Measurements from ENCODE around the gene TIMM22.

TIMM22 gene

DNA sequence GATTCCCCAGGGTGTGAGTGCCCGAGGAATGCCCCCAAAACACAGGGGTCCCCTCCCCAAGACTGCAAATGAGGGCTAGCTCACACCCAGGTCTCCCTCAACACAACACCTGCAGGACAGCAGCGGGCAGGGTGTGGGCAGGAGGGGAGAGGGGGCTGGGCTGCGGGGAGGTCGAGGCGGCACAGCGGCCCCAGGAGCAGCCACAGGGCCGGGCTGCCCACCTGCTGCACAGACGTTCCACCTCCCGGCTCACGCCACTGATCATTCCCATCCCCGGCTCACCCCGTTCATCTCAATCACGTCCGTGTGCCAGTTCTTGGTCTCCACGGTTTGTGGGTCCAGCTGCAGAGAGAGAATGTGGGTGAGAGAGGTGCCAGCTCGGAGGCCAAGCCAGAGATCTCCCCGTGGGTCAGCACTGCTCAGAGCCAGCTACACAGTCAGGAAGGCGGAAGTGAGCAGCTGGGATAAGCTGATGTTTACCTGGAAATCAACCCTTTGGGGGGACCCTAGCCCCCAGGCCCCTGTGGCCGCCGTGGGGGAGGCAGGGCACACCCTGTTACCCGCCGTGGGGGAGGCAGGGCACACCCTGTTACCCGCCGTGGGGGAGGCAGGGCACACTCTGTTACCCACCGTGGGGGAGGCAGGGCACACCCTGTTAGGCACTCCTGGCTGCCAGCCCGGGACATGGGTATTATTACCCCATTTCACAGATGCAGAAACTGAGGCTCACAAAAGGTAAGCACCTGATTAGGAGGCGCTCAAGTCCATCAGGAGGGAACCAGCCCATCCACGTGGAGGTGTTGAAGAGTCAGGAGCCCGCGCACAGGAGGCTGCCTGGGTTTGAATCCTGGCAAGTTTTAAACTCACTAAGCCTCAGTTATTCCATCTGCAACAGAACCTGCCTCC is 16.1 kb downstream of the TIMM22 start:
- in situ Hi-C loops (cut with MboI; ENCODE audit: low sequenced_read_pairs): no loop called here

GRCh38 chr17:1013729-1014090 is 16.8 kb downstream of the TIMM22 start:
- in situ Hi-C loops (cut with MboI; ENCODE audit: low sequenced_read_pairs): no loop called here

DNA sequence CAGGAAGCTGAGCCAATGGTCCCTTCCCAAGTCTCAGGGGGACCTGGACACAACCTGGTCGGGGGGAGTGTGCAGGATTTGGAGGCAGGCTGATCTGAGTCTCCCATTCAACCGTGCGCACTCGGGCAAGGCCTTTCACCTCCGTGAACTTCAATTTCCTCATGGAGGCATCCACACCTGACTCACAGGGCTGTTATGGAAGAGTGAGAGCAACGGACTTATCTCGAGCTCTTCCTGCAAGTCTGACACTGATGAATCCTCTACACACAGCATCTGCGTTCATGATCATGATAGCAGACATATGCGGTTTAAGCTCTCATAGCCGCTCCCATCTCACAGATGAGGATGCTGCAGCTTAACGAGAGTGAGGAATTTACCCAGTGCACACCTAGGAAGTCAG is 21.6 kb downstream of the TIMM22 start:
- in situ Hi-C loops (cut with MboI; ENCODE audit: low sequenced_read_pairs): no loop called here

DNA sequence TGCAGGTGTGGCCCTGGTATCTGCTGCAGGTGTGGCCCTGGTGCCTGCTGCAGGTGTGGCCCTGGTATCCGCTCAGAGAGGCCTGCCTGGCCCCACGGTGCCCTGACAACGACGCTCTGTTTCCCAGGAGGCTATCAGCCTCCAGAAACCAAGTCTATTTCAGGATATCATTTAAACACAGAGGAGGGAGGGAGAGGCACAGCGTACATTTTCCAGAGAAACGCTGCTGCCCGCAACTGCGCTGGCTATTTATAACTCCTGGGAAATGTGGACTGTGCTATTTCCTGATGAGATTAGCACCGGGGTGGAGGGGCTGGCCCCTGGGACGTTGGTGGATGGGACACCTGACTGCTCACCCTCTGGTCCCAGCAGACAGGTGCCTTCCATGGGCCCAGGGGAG is 22.5 kb downstream of the TIMM22 start:
- in situ Hi-C loops (cut with MboI; ENCODE audit: low sequenced_read_pairs): no loop called here

DNA sequence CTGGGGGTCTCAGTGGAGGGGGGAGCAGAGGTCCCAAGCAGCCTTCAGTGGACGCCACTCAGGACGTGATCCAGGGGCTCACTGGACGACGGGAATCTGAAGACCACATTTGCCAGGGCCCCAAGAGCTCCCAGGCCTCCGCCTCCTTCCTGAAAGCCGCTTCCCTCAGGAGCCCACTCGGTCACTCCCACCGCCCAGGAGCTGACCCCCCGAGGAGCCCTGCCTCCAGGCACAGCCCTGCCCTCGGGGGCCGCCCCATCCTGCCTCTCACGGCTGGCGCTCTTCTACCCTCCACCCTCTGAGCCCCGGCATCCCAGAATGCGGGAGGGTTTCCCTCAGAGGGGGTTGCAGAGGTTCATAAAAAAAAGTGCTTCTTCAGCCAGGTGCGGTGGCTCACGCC is 24.2 kb downstream of the TIMM22 start:
- in situ Hi-C loops (cut with MboI; ENCODE audit: low sequenced_read_pairs): no loop called here

DNA sequence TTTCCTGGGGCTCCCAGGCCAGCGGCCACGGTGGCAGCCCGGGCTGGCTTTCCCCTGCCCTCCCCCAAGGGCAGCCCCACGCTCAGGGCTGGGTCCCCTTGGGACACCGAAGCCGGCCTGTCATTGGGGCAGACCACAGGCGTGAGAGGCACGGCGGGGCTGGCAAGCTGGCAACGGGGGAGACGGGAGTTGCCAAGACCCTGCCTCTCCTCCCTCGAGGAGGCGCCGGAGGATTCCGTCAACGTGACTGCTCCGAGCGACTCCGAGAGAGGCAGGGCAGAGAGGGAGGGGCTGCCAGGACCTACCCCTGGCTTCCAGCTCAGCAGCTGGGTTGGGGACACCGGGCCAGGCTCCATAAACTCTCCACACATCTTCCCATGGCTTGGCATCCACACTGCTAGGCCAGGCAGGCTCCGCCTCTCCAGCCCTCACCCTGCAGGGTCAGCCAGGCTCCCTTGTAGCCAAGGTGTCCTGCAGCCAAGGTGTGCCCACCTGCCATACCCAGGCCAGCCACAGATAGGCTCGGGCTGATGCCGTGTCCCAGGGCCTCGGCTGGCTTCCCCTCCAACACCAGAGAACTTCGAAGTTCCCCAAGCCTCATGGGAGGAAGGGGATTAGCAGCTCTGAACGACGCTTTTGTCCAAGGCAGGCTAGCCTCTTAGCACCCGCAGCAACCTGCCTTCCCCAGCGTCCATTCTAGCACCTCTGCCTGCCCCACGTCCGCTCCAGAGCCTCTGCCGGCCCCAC is 25.5 kb downstream of the TIMM22 start:
- in situ Hi-C loops (cut with MboI; ENCODE audit: low sequenced_read_pairs): no loop called here

GRCh38 chr17:1024076-1024475 is 27.1 kb downstream of the TIMM22 start:
- in situ Hi-C loops (cut with MboI; ENCODE audit: low sequenced_read_pairs): no loop called here

GRCh38 chr17:1025733-1026598 is 29.0 kb downstream of the TIMM22 start:
- in situ Hi-C loops (cut with MboI; ENCODE audit: low sequenced_read_pairs): no loop called here

DNA sequence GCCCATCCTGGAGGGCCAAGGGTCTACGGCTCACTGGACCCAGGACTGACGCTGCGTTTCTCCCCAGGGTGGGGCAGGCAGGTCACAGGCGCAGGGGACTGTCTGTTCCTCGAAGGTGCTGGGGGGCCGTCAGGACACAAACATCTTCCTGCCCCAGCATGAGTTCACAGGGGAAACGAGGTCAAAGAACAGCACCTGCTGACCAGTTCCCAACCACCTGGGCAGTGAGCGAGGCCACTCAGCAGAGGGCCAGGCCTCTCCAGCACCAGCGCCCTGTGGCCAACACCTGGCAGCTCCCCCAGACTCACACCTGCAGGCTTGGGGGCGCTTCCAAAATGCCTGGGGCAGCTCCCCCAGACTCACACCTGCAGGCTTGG is 29.7 kb downstream of the TIMM22 start:
- in situ Hi-C loops (cut with MboI; ENCODE audit: low sequenced_read_pairs): no loop called here

GRCh38 chr17:1027044-1027443 is 30.1 kb downstream of the TIMM22 start:
- in situ Hi-C loops (cut with MboI; ENCODE audit: low sequenced_read_pairs): no loop called here

- in situ Hi-C loops (cut with MboI; ENCODE audit: low sequenced_read_pairs): no loop called here
Observed at GRCh38 chr17:1029196-1029921, 32.4 kb downstream of the TIMM22 start.

- in situ Hi-C loops (cut with MboI; ENCODE audit: low sequenced_read_pairs): no loop called here
Observed at GRCh38 chr17:1029922-1030644, 33.2 kb downstream of the TIMM22 start.

DNA sequence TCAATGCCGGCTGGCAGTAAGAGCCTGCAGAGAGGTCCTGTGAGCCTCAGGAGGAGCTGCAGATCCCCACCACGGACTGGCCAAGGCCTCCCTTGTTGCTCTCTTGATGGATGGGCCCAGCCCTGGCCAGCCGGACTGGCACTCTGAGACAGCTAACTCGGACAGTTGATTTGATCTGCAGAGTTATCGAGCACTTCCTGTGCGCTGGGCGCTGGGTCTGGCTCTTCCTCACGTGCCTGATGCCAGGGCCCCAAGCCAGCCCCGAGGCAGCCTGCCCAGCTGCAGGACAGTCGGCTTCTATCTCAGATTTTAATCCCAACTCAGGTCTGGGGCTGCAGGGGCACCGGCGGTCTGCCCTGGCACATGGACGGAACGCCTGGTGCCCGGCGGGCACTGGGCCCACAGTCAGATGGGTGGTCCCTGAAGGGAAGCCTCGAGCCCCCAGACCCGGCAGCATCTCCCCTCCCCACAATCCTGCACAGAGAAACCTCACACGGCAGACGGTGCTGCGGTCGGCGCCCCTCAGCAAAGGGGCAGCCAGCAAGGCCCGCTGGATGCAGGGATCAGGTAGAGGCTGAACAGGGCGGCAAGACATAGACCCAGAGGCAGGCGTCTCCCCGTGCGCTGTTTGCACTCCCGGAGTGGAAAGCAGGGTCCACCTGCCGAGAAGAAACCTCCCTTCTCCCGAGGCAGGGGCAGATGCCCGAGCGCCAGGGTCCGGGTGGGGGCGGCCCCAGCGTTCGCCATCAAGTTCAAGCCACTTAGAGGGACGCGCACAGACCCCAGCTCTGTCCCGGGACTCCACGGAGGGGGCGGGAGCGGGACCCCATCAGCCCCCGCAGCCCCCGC is 34.0 kb downstream of the TIMM22 start:
- in situ Hi-C loops (cut with MboI; ENCODE audit: low sequenced_read_pairs): no loop called here

DNA sequence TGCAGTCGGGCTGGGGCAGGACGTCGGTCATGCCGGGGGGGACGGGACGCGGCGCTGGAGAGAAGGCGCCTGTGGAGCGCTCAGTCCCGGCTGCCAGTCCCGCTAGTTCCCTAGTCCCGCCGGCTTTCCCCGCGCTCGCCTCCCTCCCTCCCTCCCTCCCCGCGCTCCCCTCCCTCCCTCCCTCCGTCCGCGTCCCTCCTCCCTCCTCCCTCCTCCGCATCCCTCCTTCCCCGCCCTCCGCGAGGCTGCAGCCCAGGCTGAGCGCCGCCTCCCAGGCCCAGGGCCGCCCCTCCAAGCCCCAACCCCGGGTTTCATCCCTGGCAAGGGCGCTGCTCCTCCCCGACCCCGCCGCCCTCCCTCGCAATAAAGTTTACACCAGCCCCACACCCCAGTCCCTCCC is 34.8 kb downstream of the TIMM22 start:
- in situ Hi-C loops (cut with MboI; ENCODE audit: low sequenced_read_pairs): no loop called here

DNA sequence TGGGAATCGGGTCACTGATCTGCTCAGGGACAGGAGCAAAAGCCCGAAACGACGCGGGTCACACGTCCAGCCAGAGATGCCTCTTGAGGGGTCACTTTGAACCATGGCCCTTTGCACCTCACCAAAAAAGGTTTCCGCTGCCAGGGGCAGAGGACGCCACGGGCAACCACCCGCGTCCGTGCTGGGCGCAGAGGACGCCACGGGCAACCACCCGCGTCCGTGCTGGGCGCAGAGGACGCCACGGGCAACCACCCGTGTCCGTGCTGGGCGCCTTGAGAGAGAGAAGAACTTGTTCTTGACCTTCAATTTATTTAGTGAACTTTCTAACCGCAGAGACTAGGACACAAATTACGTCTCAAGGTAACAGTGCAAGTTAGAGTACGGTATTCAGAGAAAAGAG is 35.5 kb downstream of the TIMM22 start:
- in situ Hi-C loops (cut with MboI; ENCODE audit: low sequenced_read_pairs): no loop called here

DNA sequence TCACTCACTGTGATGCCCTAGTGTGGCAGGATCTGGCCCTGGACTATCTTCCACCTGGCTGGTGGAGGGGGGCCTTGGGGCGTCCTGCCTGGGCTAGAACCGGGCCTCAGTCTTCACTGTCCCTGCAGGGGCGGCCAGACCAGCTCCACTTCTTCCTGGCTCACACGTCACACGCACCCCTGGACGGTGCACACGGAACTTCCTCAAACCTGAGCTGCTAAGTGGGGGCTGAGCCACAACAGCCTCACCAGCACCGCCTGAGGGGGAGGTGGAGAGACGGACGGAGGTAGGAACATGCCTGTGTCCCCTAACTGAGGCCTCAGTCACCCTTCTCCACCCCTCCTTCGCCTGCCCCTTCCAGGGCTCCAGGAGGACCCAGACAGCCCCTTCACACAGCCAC is 36.6 kb downstream of the TIMM22 start:
- in situ Hi-C loops (cut with MboI; ENCODE audit: low sequenced_read_pairs): no loop called here

DNA sequence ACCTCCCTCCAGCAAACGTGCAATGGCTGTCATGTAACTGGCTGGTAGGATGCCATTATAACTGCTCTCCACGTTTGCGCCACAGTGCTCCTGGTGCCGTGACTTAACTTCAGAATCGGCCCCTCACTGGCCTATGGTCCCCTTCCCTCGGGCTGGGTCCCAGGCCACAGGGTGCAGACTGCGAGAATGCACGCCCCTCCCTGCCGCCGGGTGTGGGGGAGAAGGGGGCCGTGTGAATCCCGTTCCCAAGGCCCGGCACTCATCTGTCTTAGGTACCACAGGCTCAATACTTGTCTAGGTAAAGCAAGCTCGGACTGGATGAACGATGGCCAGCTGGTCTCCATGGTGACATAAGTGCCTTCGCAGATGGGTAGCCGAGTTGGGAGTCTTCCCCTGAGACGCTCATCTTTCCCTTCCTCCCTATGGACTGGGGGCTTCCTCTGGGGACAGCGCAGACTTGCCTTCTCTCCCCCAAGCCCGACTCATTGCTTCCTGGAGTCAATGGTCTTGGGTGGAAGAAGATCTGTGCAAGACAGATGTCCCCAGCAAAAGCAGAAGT is 37.8 kb downstream of the TIMM22 start:
- in situ Hi-C loops (cut with MboI; ENCODE audit: low sequenced_read_pairs): no loop called here

- in situ Hi-C loops (cut with MboI; ENCODE audit: low sequenced_read_pairs): no loop called here
Observed at GRCh38 chr17:1035546-1036170, 38.7 kb downstream of the TIMM22 start.
